OCI-LY7 (cell line): ENCODE results near the gene ID1.

ENCODE experiments used
- CTCF ChIP-seq: fragments of 200-600 bp; sonication (generic); conservative IDR thresholded peaks from 2 replicates; pipeline ENCODE4 v1.5.1; 2014; ENCODE audit warnings: mild to moderate bottlenecking, antibody characterized with exemption, low read length, moderate library complexity, mixed read lengths
- EZH2phosphoT487 ChIP-seq: fragments of 200-600 bp; sonication (generic); IDR thresholded peaks from 2 replicates; pipeline ENCODE4 v1.6.1; 2018; ENCODE audit warnings: low read depth, borderline replicate concordance, mild to moderate bottlenecking, mixed run types, antibody characterized with exemption, low read length, moderate library complexity, mixed read lengths

GRCh38 chr20:31568041-31568731 lies 36.9 kb upstream of the ID1 start:
- TF ChIP-seq CTCF (no peak), EZH2phosphoT487 (no peak)
